ENCODE results near the gene ACSF3. TPM values are rescaled to one million over a fixed set of nuclear protein-coding genes. Genes with fewer than 3 reads are reported as not detected.

The ACSF3 gene
- total RNA-seq, 1 experiment from 2014 or later = 30.5 TPM

DNA sequence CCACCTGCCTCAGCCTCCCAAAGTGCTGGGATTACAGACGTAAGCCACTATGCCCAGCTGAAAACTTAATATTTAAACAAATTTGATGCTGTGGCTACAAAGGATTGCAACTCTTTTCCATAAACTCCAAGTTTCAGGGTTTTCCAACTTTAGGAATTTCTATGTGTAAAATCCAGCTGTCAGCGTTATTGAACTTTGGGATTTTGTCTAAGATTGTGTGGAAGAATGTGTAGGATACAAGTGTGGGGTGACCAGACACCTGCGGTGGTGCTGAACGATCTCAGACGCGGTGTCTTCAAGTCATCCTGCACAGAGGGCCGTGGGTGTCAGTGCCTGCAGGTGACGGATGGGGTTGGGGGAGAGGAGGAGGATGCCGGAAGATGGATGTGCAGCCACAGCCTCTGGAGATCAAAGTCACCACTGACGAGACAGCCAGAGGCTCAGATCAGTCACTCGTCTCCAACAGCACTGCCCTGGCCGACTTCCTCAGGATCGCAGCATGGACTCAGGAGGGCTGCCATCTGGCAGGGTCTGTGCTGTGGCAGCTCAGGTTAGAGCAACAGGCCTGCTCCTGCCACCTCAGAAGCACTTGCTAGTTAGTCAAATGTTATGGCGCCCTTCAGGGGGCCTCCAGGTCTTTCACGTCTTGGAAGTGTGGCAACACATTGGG lies 13.0 kb downstream of the ACSF3 start:
- no peak for DNase-seq (ENCODE audit: low read depth)

DNA sequence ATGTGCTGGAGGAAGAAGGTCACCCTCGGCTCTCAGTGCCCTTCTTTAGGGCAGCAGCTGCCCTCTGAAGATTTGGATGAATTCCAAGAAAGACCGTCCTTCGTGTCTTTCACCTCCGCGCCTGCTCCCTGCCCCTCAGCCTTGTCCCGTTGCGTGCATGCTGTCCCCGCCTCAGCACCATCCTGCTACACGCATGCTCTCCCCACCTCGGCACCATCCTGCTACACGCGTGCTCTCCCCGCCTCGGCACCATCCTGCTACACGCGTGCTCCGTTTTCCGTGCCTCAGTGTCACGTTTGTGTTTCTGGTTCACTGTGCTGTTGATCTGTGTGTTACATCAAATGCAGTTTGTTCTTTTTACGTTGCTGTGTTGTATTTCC lies 13.5 kb downstream of the ACSF3 start:
- no peak for DNase-seq (ENCODE audit: low read depth)

DNA sequence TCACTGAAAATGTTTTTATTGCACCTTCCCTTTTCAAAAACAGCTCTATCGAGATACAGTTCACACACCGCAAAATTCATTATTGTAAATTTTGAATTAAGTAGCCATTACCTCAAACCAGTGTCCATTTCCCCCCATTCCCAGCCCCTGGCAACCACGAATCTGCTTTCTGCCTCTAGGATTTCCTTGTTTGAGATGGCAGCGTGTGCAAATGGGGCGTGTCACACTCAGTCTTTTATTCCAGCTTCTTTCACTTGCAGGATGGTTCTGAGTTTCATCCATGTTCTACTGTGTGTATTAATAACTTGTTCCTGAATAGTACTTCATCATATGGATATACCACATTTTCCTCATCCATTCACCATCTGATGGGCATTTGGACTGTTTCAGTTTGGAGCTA lies 14.8 kb downstream of the ACSF3 start:
- DNase-seq (ENCODE audit: low read depth) = no peak

DNA sequence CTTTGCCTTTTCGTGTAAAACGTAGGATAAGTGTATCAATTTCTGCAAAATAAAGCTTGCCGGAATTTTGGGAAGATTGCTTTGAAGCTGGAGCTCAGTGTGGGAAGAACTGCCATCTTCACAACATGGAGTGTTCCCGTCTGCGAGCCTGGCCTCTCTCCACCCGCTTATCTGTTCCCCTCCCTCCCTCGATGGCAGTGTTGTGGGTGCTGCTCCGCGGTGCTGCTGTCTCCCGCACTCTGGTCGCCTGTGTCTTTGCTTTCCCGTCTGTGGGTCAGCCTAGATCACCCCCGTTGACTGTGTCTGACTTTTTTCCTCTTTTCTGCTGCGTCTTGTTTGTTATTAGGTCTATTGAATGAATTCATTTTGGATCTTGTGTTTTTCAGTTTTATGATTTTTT lies 17.0 kb downstream of the ACSF3 start:
- no peak for DNase-seq (ENCODE audit: low read depth)

DNA sequence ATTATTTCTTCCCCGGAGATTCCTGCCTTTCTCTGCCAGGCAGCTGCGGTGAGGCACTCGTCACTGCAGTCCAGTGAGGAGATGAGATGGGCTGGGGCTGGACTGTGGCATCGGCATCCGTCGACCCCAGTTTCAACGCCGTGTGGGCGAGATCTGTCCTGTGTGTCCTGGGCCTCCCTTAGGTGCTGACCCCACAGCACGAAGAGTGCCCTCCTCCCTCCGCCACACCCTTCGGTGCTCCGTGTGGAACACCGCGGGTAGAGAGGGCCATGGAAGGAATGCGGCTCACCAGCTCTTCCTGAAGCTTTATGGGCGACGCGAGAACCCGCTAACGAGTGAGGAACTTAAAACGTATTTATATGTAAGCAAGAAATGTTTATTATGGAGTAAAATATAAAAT lies 17.6 kb downstream of the ACSF3 start:
- DNase-seq (ENCODE audit: low read depth) = no peak

DNA sequence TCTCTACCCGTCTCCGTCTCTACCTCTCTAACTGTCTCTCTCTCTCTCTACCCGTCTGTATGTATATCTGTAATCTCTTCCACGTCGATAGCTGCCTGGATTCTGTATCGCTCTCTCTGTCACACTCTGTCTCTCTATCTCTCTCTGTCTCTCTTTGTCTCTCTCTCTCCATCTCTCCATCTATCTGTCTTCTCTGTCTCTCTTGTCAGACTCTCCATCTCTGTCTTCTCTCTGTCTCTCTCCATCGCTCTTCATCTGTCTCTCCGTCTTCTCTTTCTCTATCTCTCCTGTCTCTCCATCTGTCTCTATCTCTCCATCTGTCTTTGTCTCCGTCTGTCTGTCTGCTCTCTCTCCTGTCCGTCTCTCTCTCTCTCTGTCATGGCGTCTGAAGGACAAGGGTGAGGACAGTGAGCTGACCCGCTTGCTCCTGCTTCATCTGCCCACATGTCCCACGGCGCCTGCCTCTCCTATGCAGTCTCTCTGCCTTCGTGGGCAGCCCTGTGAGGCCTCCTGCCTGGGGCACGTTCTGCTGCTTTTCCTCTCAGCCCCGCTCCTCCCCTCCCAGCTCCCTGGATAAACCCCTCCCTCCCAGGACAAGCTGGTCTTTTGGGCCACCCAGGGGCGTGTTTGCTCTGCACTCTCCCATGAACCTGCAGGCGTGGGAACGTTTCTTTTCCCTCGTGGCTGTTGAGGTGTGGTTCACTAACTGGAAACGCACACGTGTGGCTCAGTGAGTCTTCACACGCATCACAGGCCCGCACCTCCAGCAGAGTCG lies 18.9 kb downstream of the ACSF3 start:
- no peak for DNase-seq (ENCODE audit: low read depth)

DNA sequence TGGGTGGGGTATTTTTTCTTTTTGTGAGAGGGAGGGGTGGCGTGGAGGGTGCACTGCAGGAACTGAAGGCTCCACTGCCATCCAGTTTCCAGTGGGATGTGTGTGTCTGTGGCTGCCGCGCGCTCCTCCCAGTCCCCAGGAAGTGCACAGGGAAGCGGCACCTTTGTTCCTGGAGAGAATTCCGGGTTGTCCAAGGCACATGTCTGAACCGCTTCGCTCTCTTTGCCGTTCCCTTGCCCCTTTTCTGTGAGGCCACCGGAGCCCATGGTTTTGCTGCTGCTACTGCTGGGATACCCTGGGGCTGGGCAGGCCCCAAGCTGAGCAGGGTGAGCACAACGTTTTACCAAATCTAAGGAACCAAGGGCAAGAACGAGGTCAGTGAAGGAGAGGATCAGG lies 19.5 kb downstream of the ACSF3 start:
- no peak for DNase-seq (ENCODE audit: low read depth)

DNA sequence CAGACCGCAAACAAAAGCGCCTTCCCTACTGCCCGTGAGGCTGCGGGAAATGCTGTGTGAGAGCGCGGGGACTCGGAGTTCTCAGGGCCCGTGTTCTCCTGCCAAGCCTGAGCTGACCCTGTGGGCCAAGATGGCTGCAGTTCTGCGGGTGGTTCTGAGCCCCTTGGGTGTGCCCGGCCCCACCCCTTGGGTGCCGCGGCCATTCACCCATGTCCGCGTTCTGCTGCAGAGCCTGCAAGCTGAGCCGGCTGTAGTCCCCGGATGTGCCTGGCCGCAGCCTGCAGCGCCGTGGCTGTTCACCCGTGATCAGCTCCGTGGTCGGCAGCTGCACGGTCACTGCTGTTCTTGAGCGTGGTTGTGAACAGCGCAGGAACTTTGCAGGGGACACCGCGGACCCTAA lies 20.0 kb downstream of the ACSF3 start:
- DNase-seq (ENCODE audit: low read depth) = no peak

DNA sequence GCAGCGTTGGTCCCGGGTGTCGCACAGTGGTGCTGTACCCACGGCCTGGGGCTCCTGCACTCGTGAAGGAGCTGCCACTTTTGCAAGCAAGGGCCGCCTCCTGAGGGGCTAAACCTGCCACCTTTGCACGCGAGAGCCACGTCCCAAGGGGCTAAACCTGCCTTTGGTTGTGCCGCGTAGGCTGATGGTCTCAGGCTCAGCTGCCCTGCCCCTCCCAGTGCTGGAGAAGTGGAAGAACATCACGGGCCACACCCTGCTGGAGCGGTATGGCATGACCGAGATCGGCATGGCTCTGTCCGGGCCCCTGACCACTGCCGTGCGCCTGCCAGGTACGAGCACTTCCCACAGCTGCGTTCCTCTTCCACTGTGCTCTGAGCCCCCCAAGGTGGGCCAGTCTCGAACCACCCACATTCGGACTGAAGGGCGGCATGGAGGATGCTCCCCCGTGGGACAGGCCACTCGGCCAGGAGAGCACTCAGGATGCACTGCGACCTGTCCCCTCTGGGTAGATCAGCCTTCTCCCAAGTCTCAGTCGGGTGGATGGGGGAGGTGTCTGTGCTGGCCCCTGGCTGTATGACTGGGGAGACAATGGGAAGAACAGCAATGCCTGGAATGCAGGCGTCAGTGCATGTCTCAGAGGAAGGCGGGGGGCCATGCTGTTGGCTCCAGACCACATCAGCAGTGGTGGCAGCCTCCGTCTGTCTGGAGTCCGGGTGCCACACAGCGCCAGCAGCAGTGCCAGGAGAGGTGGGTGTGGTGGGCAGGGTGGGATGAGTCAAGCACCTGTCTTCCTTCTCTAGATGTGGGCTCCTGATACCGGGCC lies 20.7 kb downstream of the ACSF3 start:
- peak; percentile 34 for DNase-seq (ENCODE audit: low read depth)

DNA sequence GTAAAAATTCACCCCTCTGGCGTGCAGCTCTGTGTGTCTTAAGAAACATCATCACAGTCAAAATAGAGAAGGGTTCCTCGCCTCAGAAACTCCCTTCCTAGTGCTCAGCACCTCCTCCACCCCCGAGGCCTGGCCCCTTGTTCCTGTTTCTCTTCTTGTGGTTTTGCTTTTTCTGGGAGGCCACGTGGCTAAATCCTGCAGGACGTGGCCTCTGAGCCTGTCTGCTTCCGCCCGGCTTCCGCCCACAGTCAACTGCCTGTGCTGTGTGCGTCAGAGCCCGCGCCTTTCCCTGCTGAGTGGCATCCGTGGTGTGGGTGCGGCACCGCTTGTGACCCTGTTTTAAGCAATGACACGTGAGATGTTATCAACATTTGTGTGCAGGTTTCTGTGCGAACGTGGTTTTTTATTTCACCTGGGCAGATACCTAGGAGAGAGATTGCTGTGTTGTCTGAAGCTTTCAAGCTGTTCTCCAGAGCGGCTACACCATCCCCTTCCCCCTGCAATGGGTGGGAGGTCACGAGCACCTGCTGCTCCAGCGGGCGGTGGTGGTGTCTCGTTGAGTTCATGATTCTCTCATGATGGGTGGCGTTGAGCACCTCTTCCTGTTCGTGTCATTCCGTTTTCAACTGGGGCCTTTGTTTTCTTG lies 21.7 kb downstream of the ACSF3 start:
- DNase-seq (ENCODE audit: low read depth) = peak; percentile 57

DNA sequence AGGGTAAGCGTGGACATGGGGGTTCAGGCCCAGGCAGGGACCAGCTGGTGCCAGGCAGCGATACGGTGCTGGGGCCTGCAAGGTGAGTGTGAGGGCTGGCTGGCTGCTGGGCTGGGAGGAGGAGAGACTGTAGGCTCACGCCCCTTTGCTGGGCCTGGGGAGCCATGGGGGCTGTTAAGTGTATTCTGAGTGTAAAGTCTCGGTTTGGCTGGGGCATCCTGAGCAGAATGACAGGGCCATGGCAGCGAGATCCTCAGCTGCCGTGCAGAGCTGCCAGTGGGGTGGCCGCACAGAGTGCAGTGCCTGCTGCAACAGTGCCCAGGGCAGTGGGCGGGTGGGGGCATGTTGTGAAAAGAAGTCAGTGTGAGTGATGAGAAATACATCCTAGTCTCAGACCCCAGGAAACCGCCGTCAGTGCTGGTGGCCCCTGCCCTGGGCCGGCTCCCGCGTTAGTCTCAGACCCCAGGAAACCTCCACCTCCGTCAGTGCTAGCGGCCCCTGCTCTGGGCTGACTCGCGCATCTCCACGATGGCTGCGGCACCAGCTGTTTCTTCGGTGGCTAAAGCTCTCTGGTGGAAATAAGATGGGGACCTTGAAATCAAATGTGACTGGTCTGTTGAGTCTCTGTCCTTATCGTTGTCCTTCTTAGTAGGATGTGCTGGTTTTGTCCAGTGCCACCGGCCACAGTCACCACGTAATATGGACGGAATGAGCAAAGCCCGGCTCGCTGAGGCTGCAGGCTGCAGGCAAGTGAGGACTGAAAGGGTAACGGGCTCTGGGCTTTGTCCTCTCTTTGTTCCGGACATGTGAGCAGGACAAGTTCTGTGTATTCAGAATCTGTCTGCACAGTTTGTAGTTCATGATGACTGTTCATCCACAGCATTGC lies 22.9 kb downstream of the ACSF3 start:
- no peak for DNase-seq (ENCODE audit: low read depth)

DNA sequence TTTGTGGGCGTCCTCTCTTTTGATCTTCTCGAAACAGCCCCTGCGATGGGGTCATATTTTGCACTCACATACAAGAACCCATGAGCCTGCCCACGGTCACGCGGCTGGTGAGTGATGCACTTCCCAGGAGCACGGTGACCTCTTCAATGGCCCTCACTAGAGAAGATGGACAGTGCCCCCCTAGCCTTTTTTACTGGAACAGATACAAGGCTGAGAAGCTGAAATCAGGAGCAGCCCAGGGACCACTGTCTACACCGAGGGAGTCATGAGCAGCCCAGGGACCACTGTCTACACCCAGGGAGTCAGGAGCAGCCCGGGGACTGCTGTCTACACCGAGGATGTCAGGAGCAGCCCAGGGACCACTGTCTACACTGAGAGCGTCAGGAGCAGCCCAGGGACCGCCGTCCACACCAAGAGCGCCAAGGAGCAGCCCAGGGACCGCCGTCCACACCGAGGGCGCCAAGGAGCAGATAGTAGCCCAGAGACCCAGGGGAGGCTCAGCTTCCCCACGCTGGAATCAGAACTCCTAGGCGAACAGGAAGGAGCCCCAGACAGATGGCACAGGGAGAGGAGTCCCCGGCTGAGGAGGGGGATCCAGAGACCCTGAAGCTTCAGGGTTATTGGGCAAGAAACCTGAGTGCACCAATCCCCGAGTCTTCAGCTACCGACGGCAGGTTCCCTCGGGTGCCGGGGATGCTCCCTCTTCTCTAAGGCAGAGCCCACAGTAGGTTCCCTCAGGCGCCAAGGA lies 23.7 kb downstream of the ACSF3 start:
- no peak for DNase-seq (ENCODE audit: low read depth)

DNA sequence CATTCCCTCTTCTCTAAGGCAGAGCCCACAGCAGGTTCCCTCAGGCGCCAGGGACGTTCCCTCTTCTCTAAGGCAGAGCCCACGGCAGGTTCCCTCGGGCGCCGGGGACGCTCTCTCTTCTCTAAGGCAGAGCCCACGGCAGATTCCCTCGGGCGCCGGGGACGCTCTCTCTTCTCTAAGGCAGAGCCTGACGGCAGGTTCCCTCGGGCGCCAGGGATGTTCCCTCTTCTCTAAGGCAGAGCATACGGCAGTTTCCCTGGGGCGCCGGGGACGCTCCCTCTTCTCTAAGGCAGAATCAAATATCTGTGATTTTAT lies 24.3 kb downstream of the ACSF3 start:
- DNase-seq (ENCODE audit: low read depth) = no peak

DNA sequence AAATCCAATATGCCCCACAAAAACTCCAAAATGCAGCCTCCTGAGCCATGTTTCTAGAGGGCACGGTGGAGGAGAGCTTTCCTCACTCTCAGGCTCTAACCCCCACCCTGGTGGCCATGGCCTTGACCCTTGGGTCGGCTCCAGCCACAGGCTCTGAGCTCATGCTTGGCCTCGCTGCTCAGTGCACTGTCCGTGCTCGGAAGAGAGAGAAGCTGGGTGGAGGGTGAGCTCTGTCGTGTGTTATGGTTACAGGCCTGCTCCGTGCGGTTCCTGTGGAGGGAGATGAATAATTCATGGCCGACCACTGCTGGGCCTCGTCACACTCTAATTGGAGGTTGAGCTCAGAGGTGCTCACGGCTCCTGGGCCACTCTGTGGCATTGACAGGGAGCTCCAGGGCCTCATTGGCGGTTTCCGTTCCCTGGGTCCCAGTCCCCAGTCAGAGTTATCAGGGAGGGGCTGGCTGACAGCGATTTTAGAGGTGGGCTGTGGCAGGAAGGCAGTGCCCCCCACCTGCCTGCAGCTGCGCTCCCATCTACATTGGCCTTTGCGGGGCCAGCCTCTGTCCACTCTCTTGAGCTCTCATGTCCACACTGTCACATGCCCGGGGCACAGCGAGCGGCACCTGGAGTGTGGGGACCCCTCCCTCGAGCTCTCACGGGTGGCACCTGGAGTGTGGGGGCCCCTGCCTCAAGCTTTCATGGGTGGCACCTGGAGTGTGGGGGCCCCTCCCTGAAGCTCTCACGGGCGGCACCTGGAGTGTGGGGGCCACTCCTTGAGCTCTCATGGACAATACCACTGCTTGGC lies 24.9 kb downstream of the ACSF3 start:
- no peak for DNase-seq (ENCODE audit: low read depth)

DNA sequence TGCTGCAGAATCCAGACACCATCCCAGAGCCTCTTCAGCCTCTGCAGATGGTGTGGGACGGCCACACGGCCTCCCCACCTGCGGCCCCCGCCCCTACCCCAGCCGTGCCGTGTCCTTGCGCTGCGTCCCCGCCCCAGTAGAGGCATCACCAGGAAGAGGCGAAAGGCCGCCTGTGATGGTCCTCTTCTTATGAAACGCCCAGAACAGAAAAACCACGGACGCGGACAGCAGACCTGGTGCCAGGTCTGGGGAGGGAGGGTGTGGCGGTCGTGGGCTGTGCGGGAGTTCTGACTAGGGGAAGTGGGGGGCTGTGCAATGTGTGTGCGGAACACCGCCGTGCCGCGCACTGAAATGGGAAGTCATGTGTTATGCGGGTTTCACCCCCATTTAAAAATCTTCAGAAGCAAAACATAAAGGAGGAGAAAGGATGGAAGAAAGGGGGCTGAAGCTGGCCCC lies 25.5 kb downstream of the ACSF3 start:
- DNase-seq (ENCODE audit: low read depth) = no peak

DNA sequence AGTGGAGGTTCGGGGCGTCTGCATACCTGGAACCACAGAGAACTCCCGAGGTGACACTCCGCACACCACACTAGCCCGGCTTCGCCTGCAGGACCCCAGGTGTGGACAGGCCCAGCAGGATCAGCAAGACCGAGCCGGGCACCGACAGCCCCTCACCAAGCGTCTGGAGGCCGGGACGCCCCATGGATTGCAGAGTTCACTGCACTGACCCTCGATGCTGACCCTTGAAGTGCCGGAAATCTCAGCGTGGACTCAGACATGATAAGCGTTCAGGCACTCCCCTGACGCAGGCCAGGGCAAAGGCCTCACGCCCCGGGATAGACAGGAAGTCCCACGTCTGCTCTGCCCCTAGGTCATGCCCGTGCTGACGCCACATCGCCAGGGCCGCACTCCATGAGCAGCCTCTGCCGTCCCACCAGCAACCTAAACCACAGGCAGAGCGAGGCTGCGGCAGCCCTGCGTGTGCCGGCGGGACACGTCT lies 26.0 kb downstream of the ACSF3 start:
- DNase-seq (ENCODE audit: low read depth) = no peak

DNA sequence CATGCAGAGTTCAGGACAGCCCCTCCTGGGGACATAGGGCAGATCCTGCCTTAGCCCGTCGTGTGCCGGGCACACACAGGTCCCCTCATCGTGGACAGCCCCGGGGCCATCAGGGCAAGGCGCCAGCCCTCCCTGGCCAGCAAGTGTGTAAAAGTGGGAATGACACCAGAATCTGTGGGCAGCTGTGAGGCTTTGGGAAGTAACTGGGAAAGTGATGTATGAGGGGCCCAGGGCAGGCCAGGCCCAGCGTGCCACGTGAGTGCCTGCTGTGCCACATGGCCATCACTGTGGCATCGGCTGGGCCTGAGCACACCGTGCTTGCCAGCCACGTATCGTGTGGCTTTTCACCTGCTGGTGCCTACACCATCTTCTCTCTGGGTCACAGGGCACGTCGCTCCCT lies 26.6 kb downstream of the ACSF3 start:
- DNase-seq (ENCODE audit: low read depth) = no peak

DNA sequence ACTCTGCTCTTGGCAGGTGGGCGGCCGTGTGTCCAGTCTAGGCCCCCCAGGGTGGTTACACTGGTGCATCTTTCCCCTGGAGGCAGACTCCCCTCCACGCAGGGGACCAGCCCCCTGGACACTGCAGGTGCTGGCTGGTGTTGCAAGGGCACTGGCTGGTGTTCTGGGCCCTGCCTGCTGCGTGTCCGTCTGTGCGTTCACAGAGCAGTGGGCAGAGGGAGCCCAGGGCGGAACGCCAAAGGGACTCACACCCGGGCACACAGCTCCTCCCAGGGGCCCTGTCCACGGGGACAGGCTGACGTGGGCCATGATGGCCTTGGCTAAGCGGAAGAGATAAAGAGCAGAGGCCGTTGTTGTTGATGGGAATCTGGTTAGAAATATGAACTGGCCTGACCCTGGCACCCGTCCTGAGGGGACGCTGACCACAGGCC lies 27.3 kb downstream of the ACSF3 start:
- DNase-seq (ENCODE audit: low read depth) = no peak

DNA sequence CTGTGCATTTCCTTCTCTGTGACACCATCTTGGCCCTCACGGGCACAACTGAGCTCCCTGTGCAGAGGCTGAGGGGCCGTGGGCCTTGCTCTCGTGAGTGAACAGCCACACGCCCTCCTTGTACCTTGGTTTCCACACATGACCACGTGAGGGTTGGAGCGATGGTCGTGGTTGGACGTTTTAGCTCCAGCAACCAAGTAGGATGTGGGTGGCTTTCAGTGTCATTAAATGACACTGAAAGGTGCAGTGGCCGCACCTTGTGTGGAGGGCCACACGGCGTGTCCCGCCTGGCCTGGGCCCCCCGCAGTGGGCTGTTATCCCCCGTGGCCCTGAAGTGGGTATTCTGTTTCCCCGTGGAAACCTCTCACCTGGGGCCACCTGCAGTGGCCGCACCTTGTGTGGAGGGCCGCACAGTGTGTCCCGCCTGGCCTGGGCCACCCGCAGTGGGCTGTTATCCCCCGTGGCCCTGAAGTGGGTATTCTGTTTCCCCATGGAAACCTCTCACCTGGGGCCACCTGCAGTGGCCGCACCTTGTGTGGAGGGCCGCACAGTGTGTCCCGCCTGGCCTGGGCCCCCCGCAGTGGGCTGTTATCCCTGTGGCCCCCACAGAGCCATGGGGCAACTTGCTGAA lies 28.2 kb downstream of the ACSF3 start:
- DNase-seq (ENCODE audit: low read depth) = no peak

Measured in HT1080 (cell line).